SK-N-SH treated with all-trans-retinoic acid at 6 μM for 48 hours (cell line): Measurements from ENCODE around the gene CCL4.

Experiments used
- ATAC-seq: fragments of 200-7000 bp; cut with Tn5 transposase; 3 replicates; pipeline ENCODE4 v1.9.1; 2020; ENCODE audit warnings: mild to moderate bottlenecking, moderate library complexity
- ARNTL ChIP-seq: fragments of 450-650 bp; formaldehyde crosslinking; IDR thresholded peaks from 2 replicates; pipeline ENCODE4 v1.5.0; 2020; ENCODE audit warnings: low read depth, mild to moderate bottlenecking, moderate library complexity, borderline replicate concordance
- BACH2 ChIP-seq: fragments of 250-450 bp; sonication (Bioruptor Pico); IDR thresholded peaks from 2 replicates; pipeline ENCODE4 v1.9.0; 2021; ENCODE audit warnings: mild to moderate bottlenecking, borderline replicate concordance
- CREB5 ChIP-seq: fragments of 250-450 bp; sonication (Bioruptor Pico); IDR thresholded peaks from 2 replicates; pipeline ENCODE4 v1.5.1; 2020; ENCODE audit warnings: low read depth, mild to moderate bottlenecking, moderate library complexity
- CSDC2 ChIP-seq: fragments of 250-450 bp; sonication (Bioruptor Pico); IDR thresholded peaks from 2 replicates; pipeline ENCODE4 v1.5.0; 2020; ENCODE audit warnings: mild to moderate bottlenecking, moderate library complexity
- CSRNP3 ChIP-seq: fragments of 250-450 bp; sonication (Bioruptor Pico); IDR thresholded peaks from 2 replicates; pipeline ENCODE4 v1.5.1; 2021; ENCODE audit warnings: mild to moderate bottlenecking, moderate library complexity
- GLIS3 ChIP-seq: fragments of 250-450 bp; sonication (Bioruptor Pico); IDR thresholded peaks from 2 replicates; pipeline ENCODE4 v1.5.0; 2020; ENCODE audit warnings: mild to moderate bottlenecking, moderate library complexity
- ISL1 ChIP-seq: fragments of 250-450 bp; sonication (Bioruptor Pico); IDR thresholded peaks from 2 replicates; pipeline ENCODE4 v2.1.2; 2022; ENCODE audit warnings: mild to moderate bottlenecking, moderate library complexity
- OSR1 ChIP-seq: fragments of 250-450 bp; sonication (Bioruptor Pico); IDR thresholded peaks from 2 replicates; pipeline ENCODE4 v1.8.0; 2022; ENCODE audit warnings: moderate library complexity, mild to moderate bottlenecking, inconsistent platforms
- PATZ1 ChIP-seq: fragments of 250-450 bp; sonication (Bioruptor Pico); IDR thresholded peaks from 2 replicates; pipeline ENCODE4 v1.8.0; 2020; ENCODE audit warnings: mild to moderate bottlenecking, moderate library complexity, borderline replicate concordance
- POU6F1 ChIP-seq: fragments of 250-450 bp; sonication (Bioruptor Pico); IDR thresholded peaks from 2 replicates; pipeline ENCODE4 v1.8.0; 2021; ENCODE audit warnings: low read depth, mild to moderate bottlenecking, moderate library complexity, borderline replicate concordance
- PPARA ChIP-seq: fragments of 250-450 bp; sonication (Bioruptor Pico); IDR thresholded peaks from 2 replicates; pipeline ENCODE4 v1.5.0; 2020; ENCODE audit warnings: mild to moderate bottlenecking, borderline replicate concordance
- RARB ChIP-seq: fragments of 250-450 bp; sonication (Bioruptor Pico); IDR thresholded peaks from 2 replicates; pipeline ENCODE4 v1.8.0; 2021; ENCODE audit warnings: mild to moderate bottlenecking, moderate library complexity
- TCF4 ChIP-seq: fragments of 250-450 bp; sonication (Bioruptor Pico); IDR thresholded peaks from 2 replicates; pipeline ENCODE4 v1.8.0; 2021; ENCODE audit warnings: mild to moderate bottlenecking, moderate library complexity, borderline replicate concordance
- TOX ChIP-seq: fragments of 250-450 bp; sonication (Bioruptor Pico); IDR thresholded peaks from 2 replicates; pipeline ENCODE4 v1.8.0; 2021; ENCODE audit warnings: mild to moderate bottlenecking, moderate library complexity, borderline replicate concordance
- TSHZ2 ChIP-seq: fragments of 250-450 bp; sonication (Bioruptor Pico); IDR thresholded peaks from 2 replicates; pipeline ENCODE4 v1.5.0; 2020; ENCODE audit warnings: mild to moderate bottlenecking, moderate library complexity
- ZC3H10 ChIP-seq: fragments of 250-450 bp; sonication (Bioruptor Pico); IDR thresholded peaks from 2 replicates; pipeline ENCODE4 v1.5.1; 2021; ENCODE audit warnings: mild to moderate bottlenecking, moderate library complexity
- ZFP3 ChIP-seq: fragments of 250-450 bp; sonication (Bioruptor Pico); IDR thresholded peaks from 2 replicates; pipeline ENCODE4 v1.5.0; 2020; ENCODE audit warnings: mild to moderate bottlenecking, moderate library complexity
- ZFP30 ChIP-seq: fragments of 450-650 bp; formaldehyde crosslinking; IDR thresholded peaks from 2 replicates; pipeline ENCODE4 v1.5.0; 2022; ENCODE audit warnings: mild to moderate bottlenecking, moderate library complexity
- ZNF565 ChIP-seq: fragments of 450-650 bp; formaldehyde crosslinking; conservative IDR thresholded peaks from 2 replicates; pipeline ENCODE4 v1.5.0; 2020; ENCODE audit warnings: low read depth, mild to moderate bottlenecking, moderate library complexity
- ZNF70 ChIP-seq: fragments of 450-650 bp; formaldehyde crosslinking; IDR thresholded peaks from 2 replicates; pipeline ENCODE4 v1.5.0; 2020; ENCODE audit warnings: mild to moderate bottlenecking, moderate library complexity
- ZNF8 ChIP-seq: fragments of 450-650 bp; formaldehyde crosslinking; IDR thresholded peaks from 2 replicates; pipeline ENCODE4 v1.5.0; 2020; ENCODE audit warnings: mild to moderate bottlenecking, moderate library complexity

CCL4 gene

GRCh38 chr17:36149296-36149820, 45.7 kb downstream of the CCL4 start:
- TF ChIP-seq ZNF565 (CRISPR knock-in tag) (no peak), CSRNP3 (CRISPR knock-in tag) (no peak), ZFP3 (CRISPR knock-in tag) (no peak)
- peak; percentile 61 for ATAC-seq

- ATAC-seq, result no peak
- TF ChIP-seq ZFP3 (CRISPR knock-in tag) (no peak), CSDC2 (CRISPR knock-in tag) (no peak), TCF4 (CRISPR knock-in tag) (no peak), ZC3H10 (CRISPR knock-in tag) (no peak), PPARA (CRISPR knock-in tag) (no peak), ZNF8 (CRISPR knock-in tag) (no peak), ARNTL (no peak), CSRNP3 (CRISPR knock-in tag) (no peak), ZNF70 (CRISPR knock-in tag) (no peak), ISL1 (CRISPR knock-in tag) (no peak)
Measured at GRCh38 chr17:36151891-36152638, 48.4 kb downstream of the CCL4 start.

- TF ChIP-seq GLIS3 (CRISPR knock-in tag) (no peak), TCF4 (CRISPR knock-in tag) (no peak), ZC3H10 (CRISPR knock-in tag) (no peak), POU6F1 (CRISPR knock-in tag) (no peak), PPARA (CRISPR knock-in tag) (no peak), ZFP30 (no peak), OSR1 (CRISPR knock-in tag) (no peak), ZNF565 (CRISPR knock-in tag) (no peak), RARB (no peak), BACH2 (CRISPR knock-in tag) (no peak)
- no peak for ATAC-seq
Measured at GRCh38 chr17:36152639-36153120, 49.1 kb downstream of the CCL4 start.

- ATAC-seq, result no peak
- TF ChIP-seq POU6F1 (CRISPR knock-in tag) (no peak), TOX (CRISPR knock-in tag) (no peak), GLIS3 (CRISPR knock-in tag) (no peak), PPARA (CRISPR knock-in tag) (no peak), CREB5 (CRISPR knock-in tag) (no peak), PATZ1 (CRISPR knock-in tag) (no peak), ZNF565 (CRISPR knock-in tag) (no peak), ISL1 (CRISPR knock-in tag) (no peak), TSHZ2 (no peak), ARNTL (no peak), CSDC2 (CRISPR knock-in tag) (no peak)
Measured at GRCh38 chr17:36153895-36154610, 50.4 kb downstream of the CCL4 start.
